HG02840 (cell line): ENCODE results near the gene NDFIP1.
"Not testable (repeated sequence)": the region's sequence is repeated elsewhere in the genome, so short reads cannot be mapped to it uniquely, and the experiment has no call there.

ENCODE experiments used
- ATAC-seq: cut with Tn5 transposase; IDR thresholded peaks from one replicate; pipeline ENCODE4 v1.9.1; 2021; ENCODE audit warnings: mild to moderate bottlenecking, moderate library complexity, moderate number of reproducible peaks; ENCODE audit not compliant: unreplicated experiment, low FRiP score

NDFIP1 gene

DNA sequence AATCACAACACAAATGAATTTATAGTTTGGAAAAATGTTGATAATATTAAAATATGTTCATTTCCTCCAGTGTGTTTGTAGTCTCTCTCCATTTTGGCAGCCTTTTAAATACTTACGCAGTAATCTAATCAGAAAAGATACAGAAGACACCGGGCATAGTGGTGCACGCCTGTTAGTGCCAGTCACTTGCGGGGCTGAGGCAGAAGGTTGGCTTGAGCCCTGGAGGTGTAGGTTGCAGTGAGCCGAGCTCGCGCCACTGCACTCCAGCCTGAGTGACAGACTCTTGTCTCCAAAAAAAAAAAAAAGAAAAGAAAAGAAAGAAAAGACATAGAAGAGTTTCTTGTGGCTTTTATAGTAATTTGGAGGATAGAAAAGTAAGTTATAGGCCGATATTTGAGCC is 41.9 kb downstream of the NDFIP1 start:
- ATAC-seq: no peak

- ATAC-seq: no peak
Observed at GRCh38 chr5:142151436-142152383, 43.1 kb downstream of the NDFIP1 start.

DNA sequence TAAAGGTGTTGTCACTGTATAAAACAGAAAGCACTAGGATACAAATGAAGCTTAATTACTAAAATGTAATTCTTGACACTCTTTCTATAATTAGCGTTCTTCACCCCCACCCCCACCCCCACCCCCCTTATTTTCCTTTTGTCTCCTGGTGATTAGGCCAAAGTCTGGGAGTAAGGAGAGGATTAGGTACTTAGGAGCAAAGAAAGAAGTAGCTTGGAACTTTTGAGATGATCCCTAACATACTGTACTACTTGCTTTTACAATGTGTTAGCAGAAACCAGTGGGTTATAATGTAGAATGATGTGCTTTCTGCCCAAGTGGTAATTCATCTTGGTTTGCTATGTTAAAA is 43.8 kb downstream of the NDFIP1 start:
- no peak for ATAC-seq

DNA sequence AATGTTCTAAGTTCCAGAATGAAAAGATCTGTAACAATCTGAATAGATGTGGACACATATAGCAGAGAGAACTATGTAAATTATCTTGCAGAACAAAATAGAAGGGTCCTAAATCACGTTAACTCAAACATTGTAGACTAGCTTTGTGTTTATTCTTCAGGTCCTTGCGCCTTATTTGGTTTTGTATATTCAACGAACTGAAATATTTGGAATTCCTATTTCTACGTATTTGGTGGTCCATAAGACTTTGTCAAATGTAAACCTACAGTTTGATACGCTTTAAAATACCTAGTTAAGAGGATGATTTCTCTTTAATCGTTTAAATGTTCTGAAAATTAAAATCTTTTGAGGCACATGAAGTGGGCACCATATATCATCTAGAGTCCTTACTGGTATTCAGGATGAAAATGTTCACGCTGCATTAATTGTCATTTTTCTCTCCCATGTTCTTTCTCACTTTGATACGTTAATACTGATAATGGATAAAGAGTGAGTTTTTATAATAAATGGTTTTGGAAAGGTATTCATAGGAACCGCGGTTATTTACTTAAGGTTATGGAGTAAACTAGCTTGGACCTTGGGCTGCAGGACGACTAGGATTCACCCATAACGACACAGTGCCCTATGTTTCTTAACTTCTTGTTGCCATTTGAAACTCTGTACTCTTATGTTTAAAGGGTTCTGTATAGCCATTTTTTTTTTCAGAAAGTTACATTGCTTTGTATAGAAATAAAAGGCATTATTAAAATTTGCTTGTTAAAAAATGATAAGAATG is 45.3 kb downstream of the NDFIP1 start:
- ATAC-seq: no peak

DNA sequence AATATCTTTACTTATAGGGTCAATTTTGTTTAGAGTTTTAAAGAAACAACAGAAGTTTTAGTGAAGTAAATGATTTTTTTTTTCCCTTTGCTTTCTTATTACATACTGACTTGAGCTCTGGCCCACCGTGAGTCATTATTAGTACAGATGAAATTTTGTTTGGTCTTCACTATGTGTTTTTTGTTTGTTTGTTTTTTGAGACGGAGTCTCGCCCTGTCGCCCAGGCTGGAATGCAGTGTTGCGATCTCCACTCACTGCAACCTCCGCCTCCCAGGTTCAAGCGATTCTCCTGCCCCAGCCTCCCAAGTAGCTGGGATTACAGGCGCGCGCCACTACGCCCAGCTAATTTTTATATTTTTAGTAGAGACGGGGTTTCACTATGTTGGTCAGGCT is 45.9 kb downstream of the NDFIP1 start:
- ATAC-seq: not testable (repeated sequence)

DNA sequence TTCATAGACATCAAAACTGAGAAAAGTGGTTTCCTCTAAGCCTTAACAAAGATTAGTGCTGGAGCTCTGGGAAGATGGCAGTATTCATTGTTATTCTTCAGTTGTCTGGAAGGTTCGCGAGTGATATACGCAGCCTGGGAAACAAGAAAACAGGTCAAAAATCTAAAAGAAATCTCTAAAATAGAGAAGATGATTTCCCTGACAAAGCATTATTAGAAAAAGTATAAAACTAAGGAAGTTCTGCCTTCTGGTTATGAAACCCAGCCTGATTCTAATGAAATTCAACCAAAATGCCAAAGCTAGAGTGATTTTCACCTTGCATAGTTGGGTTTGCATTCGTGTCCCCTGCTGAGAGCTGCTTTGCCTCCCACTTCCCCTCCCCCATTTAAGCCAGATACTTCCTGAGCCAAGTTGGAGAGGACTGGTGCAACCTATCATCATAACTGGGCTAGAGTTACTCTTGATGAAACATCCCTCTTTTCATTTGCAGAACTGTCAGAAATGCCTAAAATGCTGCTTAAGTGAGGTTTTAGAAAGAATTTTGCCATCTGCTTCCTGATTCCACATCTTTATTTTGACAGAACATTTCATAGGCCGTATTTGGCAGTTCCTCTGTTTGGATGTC is 48.4 kb downstream of the NDFIP1 start:
- ATAC-seq: no peak

- no peak for ATAC-seq
Observed at GRCh38 chr5:142159354-142159753, 50.8 kb downstream of the NDFIP1 start.

GRCh38 chr5:142164315-142164714 is 55.7 kb downstream of the NDFIP1 start:
- ATAC-seq: no peak

- no peak for ATAC-seq
Observed at GRCh38 chr5:142166754-142167153, 58.2 kb downstream of the NDFIP1 start.

- ATAC-seq: no peak
Observed at GRCh38 chr5:142167458-142167857, 58.9 kb downstream of the NDFIP1 start.

DNA sequence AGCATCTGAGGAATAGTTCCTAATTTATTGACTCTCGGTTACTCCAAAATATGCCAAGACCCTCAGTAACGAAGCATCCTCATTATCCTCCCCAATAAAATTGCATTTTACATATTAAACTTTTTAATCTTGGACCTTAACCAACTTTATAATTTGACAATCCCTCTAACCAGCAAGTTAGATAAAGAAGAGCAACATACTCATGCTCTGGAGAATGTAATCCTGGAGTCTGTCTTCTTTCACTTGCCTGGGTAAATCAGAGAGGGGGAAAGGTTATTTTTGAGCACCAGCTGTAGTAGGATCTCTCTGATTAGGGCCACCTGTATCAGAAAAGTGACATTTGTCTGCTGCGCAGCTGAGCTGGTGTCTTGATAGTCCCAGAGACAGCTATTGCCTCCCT is 59.8 kb downstream of the NDFIP1 start:
- ATAC-seq: no peak

DNA sequence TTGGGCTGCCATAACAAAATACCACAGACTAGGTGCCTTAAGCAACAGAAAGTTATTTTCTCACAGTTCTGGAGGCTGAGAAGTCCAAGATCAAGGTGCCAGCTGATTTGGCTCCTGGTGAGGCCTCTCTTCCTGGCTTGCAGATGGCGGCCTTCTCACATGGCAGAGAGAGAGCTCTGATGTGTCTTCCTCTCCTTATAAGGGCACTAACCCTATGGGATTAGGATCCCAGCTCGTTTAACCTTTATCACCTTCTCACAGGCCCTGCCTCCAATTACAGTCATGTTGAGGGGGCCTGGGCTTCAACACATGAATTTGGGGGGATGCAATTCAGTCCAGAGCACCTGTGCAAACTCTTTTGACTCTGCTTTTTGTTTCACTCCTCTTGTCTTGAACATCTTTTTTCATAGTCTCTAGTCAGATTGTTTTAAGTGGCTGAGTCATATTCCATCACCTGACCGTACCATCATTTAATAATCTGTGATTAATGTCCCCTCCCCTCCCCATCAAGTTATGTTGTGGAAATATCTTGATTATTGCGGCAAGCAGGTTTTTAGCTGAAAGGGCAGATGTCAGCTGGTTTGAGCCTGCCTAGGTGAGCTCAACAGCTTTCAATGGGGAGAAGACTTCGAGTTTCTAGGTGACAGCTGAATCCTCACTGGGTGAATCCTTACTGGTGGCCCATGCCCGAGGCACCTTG is 61.8 kb downstream of the NDFIP1 start:
- ATAC-seq: no peak

GRCh38 chr5:142171270-142171669 is 62.7 kb downstream of the NDFIP1 start:
- ATAC-seq: no peak

DNA sequence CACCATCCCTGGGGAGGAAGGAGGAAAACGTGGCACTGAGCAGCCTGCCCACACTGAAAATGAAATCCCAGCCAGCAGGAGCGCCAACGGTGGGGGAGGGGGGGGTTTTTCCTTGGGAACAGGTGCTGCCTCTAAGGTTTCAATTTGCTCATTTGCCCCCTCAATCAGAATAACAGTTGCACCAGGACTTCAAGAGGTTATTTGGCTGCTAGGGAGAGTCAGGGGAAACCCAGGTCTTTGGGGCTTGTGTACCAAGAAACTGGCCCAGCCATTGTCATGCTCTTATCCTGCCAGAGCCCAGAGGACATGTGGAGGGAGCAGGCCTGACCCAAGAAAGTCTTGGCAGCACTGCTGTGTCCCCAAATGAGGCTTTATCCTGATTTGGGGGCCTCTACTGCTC is 66.5 kb downstream of the NDFIP1 start:
- ATAC-seq: no peak

DNA sequence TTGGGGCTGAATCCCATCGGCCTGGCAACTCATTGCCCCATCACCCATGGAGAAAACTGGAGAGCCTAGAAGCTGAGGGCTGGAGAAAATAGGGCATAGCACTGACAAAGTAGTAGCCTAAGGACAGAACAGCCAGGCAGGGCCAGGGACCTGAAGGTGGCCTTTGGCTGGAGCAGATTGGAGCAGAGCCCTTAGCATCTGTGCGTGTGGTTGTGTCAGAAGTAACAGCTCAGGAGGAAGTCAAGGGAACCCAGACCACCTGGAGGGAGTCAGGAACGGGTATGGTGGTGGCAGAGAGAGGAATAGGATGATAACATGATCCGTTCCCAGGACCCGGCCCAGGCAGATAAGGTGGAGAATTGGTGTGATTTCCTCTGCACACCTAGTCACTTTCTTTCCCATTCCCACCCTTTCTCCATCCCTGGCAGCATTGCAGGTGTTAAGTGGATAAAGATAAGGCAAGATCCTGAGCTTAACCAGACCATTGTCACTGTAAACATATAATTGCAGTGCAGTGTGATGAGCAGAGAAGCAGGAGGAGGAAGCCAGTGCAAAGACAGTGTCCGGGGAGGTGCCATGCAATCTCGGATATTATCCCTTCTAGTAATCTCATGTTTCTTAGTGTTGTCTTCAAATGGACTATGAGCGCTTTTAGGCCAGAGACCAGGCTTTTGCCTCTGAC is 67.0 kb downstream of the NDFIP1 start:
- no peak for ATAC-seq

DNA sequence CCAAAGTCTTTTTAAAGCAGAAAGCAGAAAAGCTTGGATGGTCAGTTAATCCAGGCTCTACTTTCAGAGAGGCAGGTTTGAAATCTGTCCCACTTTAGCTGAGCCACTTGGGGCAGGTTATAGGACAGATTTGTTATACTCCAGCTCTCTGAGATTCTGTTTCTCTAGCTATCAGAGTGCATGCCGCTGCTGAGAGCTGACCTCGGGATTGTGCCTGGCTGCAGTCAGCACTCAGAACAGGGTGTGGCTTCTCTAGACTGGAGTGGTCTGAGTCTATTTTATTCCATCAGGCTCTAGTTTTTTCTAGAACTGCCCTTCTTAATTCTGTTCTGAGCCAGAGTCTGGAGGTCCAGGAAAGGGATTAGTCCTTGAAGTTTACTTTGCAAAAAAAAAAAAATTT is 67.7 kb downstream of the NDFIP1 start:
- ATAC-seq: no peak

- no peak for ATAC-seq
Observed at GRCh38 chr5:142178651-142179050, 70.1 kb downstream of the NDFIP1 start.

- no peak for ATAC-seq
Observed at GRCh38 chr5:142179776-142180387, 71.3 kb downstream of the NDFIP1 start.

GRCh38 chr5:142181096-142181495 is 72.5 kb downstream of the NDFIP1 start:
- ATAC-seq: no peak
